DOHH2 (cell line): Measurements from ENCODE around the gene SOSTDC1.

ENCODE experiments used
- CTCF ChIP-seq: fragments of 200-600 bp; sonication (generic); IDR thresholded peaks from one replicate; pipeline ENCODE4 v1.5.1; 2014; ENCODE audit warnings: antibody characterized with exemption, mild to moderate bottlenecking, low read depth, low read length; ENCODE audit not compliant: poor library complexity, severe bottlenecking
- EZH2phosphoT487 ChIP-seq: fragments of 200-600 bp; sonication (generic); IDR thresholded peaks from 2 replicates; pipeline ENCODE4 v1.6.1; 2017; ENCODE audit warnings: borderline replicate concordance, mild to moderate bottlenecking, antibody characterized with exemption, low read length, moderate library complexity, mixed read lengths

GRCh38 chr7:16479161-16479560, 13.6 kb upstream of the SOSTDC1 start:
- TF ChIP-seq CTCF (no peak), EZH2phosphoT487 (no peak)
